Keratinocyte (primary cell): ENCODE measurements around the gene ATG4B. TPM values are rescaled to one million over a fixed set of nuclear protein-coding genes. Genes with fewer than 3 reads are reported as not detected.

ENCODE experiments used
- DNase-seq: peaks from one replicate; pipeline ENCODE4 v3.0.0-alpha.2; 2011; ENCODE audit warnings: low read depth, missing footprints, low spot score
- FAIRE-seq: peaks from 2 replicates; lab custom pipeline; 2011; peaks lifted over from hg19 to GRCh38; lab: Jason Lieb, UNC
- H2AFZ ChIP-seq: 2 replicates; pipeline ENCODE4 v1.6.0; 2012; ENCODE audit warnings: low read length, control low read depth, inconsistent platforms; ENCODE audit not compliant: control insufficient read depth
- H3K27ac ChIP-seq: 2 replicates; pipeline ENCODE4 v1.5.1; 2011; ENCODE audit warnings: low read length; ENCODE audit not compliant: control insufficient read depth, insufficient read depth
- H3K27me3 ChIP-seq: 3 replicates; pipeline ENCODE4 v1.6.0; 2011; ENCODE audit warnings: low read length; ENCODE audit not compliant: control insufficient read depth, insufficient read depth; ENCODE audit errors: extremely low read depth
- H3K36me3 ChIP-seq, 2 experiments: 2 replicates in 1 of 2; 3 replicates in 1 of 2; pipeline ENCODE4 v1.5.1; 2011; ENCODE audit warnings: low read length in 2 of 2, mild to moderate bottlenecking in 1 of 2; ENCODE audit not compliant: control insufficient read depth in 2 of 2, insufficient read depth in 2 of 2; ENCODE audit errors: extremely low read depth in 1 of 2
- H3K4me1 ChIP-seq: 3 replicates; pipeline ENCODE4 v1.5.1; 2011; ENCODE audit warnings: low read length; ENCODE audit not compliant: control insufficient read depth, insufficient read depth; ENCODE audit errors: extremely low read depth
- H3K4me2 ChIP-seq: 3 replicates; pipeline ENCODE4 v1.6.0; 2011; ENCODE audit warnings: low read depth, low read length; ENCODE audit not compliant: control insufficient read depth, insufficient read depth; ENCODE audit errors: extremely low read depth
- H3K4me3 ChIP-seq, 3 experiments: fragments of 200-600 bp in 1 of 3; sonication (generic) in 1 of 3; 2 replicates in 2 of 3; 3 replicates in 1 of 3; pipeline ENCODE4 v1.5.1; 2011 to 2016; ENCODE audit warnings: low read length in 3 of 3, mild to moderate bottlenecking in 3 of 3, control low read depth in 2 of 3, inconsistent platforms in 1 of 3, low read depth in 1 of 3, mixed read lengths in 1 of 3, mixed run types in 1 of 3, moderate library complexity in 1 of 3; ENCODE audit not compliant: control insufficient read depth in 2 of 3, insufficient read depth in 2 of 3; ENCODE audit errors: extremely low read depth in 1 of 3
- H3K79me2 ChIP-seq: 2 replicates; pipeline ENCODE4 v1.6.0; 2012; ENCODE audit warnings: low read length; ENCODE audit not compliant: control insufficient read depth, insufficient read depth
- H3K9ac ChIP-seq: 3 replicates; pipeline ENCODE4 v1.6.0; 2011; ENCODE audit warnings: low read length; ENCODE audit not compliant: control insufficient read depth, insufficient read depth; ENCODE audit errors: extremely low read depth
- H3K9me1 ChIP-seq: 3 replicates; pipeline ENCODE4 v1.6.0; 2011; ENCODE audit warnings: low read length; ENCODE audit not compliant: control insufficient read depth, insufficient read depth; ENCODE audit errors: extremely low read depth
- H3K9me3 ChIP-seq: 2 replicates; pipeline ENCODE4 v1.5.1; 2012; ENCODE audit warnings: low read depth, low read length; ENCODE audit not compliant: control insufficient read depth
- H4K20me1 ChIP-seq: 3 replicates; pipeline ENCODE4 v1.6.0; 2011; ENCODE audit warnings: low read length; ENCODE audit not compliant: control insufficient read depth, insufficient read depth; ENCODE audit errors: extremely low read depth
- EZH2 ChIP-seq: IDR thresholded peaks from one replicate; pipeline ENCODE4 v1.6.1; 2012; ENCODE audit warnings: inconsistent platforms, mild to moderate bottlenecking, low read length, moderate library complexity
- dilution Hi-C: fragments of 300-500 bp; cut with MboI; formaldehyde crosslinking; loops from one replicate; pipeline ENCODE4 v1.7.0; 2020; ENCODE audit warnings: low sequenced_read_pairs; ENCODE audit not compliant: extremely low pct_ligation_motif_present
- polyA plus RNA-seq, 5 experiments: library from polyadenylated mRNA; depleted of rRNA in 3 of 5; stranded (reverse) in 3 of 5; stranded (forward) in 1 of 5; unstranded in 1 of 5; fragments of >200 nt; gene quantifications; 1 replicate in 1 of 5; 2 replicates in 3 of 5; 3 replicates in 1 of 5; pipeline versions ENCODE4 v1.2.1 to v1.2.3, GENCODE V29; 2011 to 2012; ENCODE audit warnings: missing spikeins in 2 of 5, low read depth in 1 of 5, low replicate concordance in 1 of 5
- TF ChIP-seq, protein P1 (sequence below), 3 experiments: IDR thresholded peaks in 1 of 3; conservative IDR thresholded peaks in 1 of 3; optimal IDR thresholded peaks in 1 of 3; 2 replicates in 2 of 3; 3 replicates in 1 of 3; pipeline versions ENCODE3 to v1.5.1; 2011; ENCODE audit warnings: low read length in 3 of 3, mild to moderate bottlenecking in 3 of 3, moderate library complexity in 2 of 3, control low read depth in 1 of 3, inconsistent platforms in 1 of 3; ENCODE audit not compliant: insufficient read depth in 2 of 3; ENCODE audit errors: extremely low read depth in 1 of 3

Gene ATG4B
- polyA plus RNA-seq, 1 donor (not counting 4 experiments of a cell fraction or from before 2014, with no cell fraction given), result 69.0 TPM

DNA sequence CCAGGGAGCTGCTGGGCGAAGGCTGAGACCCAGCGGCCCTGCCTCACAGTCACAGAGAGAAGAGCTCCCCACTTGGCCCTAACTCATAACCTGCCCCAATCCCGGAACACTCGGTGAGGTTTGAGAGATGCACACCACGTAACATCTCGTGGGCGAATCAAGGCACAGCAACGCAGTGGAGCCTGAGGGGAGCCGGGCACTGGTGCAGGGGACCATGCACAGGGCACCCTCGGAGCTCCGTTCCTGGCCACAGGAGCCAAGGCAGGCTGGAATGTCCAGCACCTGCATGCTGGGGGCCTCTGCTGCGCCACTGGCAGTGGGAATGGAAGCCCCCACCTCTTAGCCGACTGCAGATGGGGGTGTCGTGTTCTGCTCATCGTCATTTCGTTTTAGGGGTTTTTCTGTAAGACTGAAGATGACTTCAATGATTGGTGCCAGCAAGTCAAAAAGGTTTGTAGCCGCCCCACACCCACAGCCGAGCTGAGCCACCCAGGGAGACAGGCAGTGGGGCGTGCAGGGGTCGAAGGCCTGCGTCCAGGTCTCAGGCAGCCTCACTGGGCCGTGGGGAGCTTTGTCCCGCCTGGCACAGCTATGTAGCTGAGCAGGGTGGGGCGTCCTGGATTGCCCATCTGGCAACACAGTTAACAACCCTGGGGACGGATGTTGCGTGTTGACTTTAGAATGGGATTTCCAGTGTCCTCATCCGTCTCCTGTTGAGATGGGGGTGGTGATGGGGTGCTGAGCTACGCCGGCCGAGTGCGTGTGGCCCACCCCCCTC, 33.0 kb downstream of the ATG4B start:
- Histone ChIP-seq H3K9me3 (no peaks in the 10 kb centered on the region), H3K79me2 (peaks cover 2% of the 10 kb centered on the region), H3K9ac (no peak overlapping the region), H3K4me2 (no peak overlapping the region), H4K20me1 (peaks cover 2% of the 10 kb centered on the region), H3K4me3 (no peak overlapping the region), H3K27ac (no peak overlapping the region), H3K4me1 (peaks cover 3% of the 10 kb centered on the region), H3K9me1 (no peaks in the 10 kb centered on the region), H3K36me3 (peaks cover 28 to 33% of the 10 kb centered on the region in 2 experiments), H2AFZ (no peak overlapping the region), H3K27me3 (no peaks in the 10 kb centered on the region)
- DNase-seq (no peak), FAIRE-seq (no peak)
- TF ChIP-seq, protein P1, sequence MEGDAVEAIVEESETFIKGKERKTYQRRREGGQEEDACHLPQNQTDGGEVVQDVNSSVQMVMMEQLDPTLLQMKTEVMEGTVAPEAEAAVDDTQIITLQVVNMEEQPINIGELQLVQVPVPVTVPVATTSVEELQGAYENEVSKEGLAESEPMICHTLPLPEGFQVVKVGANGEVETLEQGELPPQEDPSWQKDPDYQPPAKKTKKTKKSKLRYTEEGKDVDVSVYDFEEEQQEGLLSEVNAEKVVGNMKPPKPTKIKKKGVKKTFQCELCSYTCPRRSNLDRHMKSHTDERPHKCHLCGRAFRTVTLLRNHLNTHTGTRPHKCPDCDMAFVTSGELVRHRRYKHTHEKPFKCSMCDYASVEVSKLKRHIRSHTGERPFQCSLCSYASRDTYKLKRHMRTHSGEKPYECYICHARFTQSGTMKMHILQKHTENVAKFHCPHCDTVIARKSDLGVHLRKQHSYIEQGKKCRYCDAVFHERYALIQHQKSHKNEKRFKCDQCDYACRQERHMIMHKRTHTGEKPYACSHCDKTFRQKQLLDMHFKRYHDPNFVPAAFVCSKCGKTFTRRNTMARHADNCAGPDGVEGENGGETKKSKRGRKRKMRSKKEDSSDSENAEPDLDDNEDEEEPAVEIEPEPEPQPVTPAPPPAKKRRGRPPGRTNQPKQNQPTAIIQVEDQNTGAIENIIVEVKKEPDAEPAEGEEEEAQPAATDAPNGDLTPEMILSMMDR (optimal IDR thresholded peaks at IDR 0.05 in 1 of 3, IDR thresholded peaks at IDR 0.05 in 1 of 3, conservative IDR thresholded peaks at IDR 0.05 in 1 of 3; ENCODE audit: extremely low read depth in 1 of 3, insufficient read depth in 2 of 3, low read length in 3 of 3), result no peak
- TF ChIP-seq EZH2, result no peak
- dilution Hi-C loops, result no loop called here

DNA sequence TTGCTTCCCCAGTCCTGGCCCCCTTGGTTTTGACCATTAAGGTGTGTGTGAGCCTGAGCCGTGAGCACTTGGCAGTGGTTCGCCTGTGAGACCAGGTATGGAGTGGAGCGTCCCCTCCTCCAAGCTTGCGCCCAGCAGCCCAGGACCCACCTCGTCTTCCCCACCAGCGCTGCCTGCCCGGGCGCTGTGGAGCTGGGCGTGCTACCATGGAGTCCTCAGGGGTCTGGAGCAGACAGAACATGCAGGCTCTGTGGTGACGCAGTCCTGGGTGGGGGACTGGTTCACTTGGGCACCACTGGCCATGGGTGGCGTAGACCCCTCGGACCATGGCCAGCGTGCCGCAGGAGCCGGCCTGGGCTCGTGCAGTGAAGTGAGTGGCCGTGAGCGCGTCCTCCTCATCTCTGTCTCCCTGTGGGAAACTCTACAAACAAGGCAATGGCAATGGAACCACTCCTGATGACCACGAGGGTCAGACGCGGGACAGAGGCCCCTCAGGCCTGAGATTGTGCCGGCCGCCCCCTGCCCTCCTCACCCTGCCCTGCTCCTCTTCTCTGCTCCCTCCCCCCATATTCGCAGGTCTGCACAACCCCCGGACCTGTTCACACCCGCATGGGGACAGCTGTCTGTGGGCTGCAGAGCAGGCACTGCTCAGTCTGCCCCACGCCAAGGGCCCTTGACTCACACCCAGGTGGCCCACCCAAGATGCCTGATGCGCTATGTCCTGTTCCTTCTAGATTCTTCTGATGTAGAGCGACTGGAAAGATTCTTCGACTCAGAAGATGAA, 34.2 kb downstream of the ATG4B start:
- H3K36me3 ChIP-seq, result peaks cover 31 to 32% of the 10 kb centered on the region in 2 experiments
- H3K4me2 ChIP-seq, result no peak overlapping the region
- H4K20me1 ChIP-seq, result no peaks in the 10 kb centered on the region
- H3K79me2 ChIP-seq, result no peaks in the 10 kb centered on the region
- no peaks in the 10 kb centered on the region for H3K9me3 ChIP-seq
- H3K27me3 ChIP-seq, result no peaks in the 10 kb centered on the region
- FAIRE-seq (no peak), DNase-seq (no peak)
- H3K4me1 ChIP-seq, result no peaks in the 10 kb centered on the region
- H3K9me1 ChIP-seq, result no peaks in the 10 kb centered on the region
- dilution Hi-C loops, result no loop called here
- H3K4me3 ChIP-seq, result no peak overlapping the region
- no peak for TF ChIP-seq EZH2
- TF ChIP-seq, protein P1 (optimal IDR thresholded peaks at IDR 0.05 in 1 of 3, IDR thresholded peaks at IDR 0.05 in 1 of 3, conservative IDR thresholded peaks at IDR 0.05 in 1 of 3; ENCODE audit: extremely low read depth in 1 of 3, insufficient read depth in 2 of 3, low read length in 3 of 3), result no peak
- H2AFZ ChIP-seq, result no peak overlapping the region
- no peak overlapping the region for H3K9ac ChIP-seq
- no peak overlapping the region for H3K27ac ChIP-seq
